ENCODE results near the gene ADAM12. TPM values are rescaled to one million over a fixed set of nuclear protein-coding genes. Genes with fewer than 3 reads are reported as not detected.
"Not testable (repeated sequence)": the region's sequence is repeated elsewhere in the genome, so short reads cannot be mapped to it uniquely, and the experiment has no call there.

Gene ADAM12
- total and polyA plus RNA-seq, 5 donors = 0.14 to 2.7 (median 1.4) TPM

GRCh38 chr10:126058104-126058503 lies 330.2 kb downstream of the ADAM12 start:
- no peak overlapping the region for H3K4me3 ChIP-seq (ENCODE audit: low read length)
- H3K4me1 ChIP-seq (ENCODE audit: control insufficient read depth, insufficient read depth, low read length) = peaks cover 2% of the 10 kb centered on the region
- WGBS = 62% methylated on average over 6 of the region's 6 CpGs
- intact Hi-C loops (cut with DNase I) = no loop called here
- H3K27me3 ChIP-seq (ENCODE audit: control insufficient read depth, insufficient read depth) = no peaks in the 10 kb centered on the region
- no peaks in the 10 kb centered on the region for H3K9me3 ChIP-seq (ENCODE audit: control insufficient read depth, low read length)
- ATAC-seq (no peak), DNase-seq (no peak)
- no peak overlapping the region for H3K27ac ChIP-seq (ENCODE audit: low read length)

DNA sequence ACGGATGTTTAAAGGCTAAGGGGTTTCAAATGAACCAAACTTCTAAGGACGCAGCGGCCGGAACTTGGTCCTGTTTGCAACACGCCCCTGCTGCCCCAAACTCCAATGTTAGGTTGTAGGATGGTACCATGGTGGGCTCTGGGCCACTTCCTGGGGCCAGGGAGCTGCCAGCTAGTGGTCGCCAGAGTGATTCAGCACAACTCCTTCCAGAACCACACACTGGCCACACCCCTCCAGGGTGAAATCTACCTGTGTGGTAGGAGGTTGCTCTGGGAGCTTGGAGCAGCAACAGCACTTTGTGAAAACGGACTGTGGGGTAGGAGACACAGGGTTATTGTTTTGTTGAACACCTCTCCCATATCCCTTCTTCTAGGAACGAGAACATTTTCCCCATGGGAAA lies 330.8 kb downstream of the ADAM12 start:
- no peak for DNase-seq
- WGBS = 91% methylated on average over 8 of the region's 8 CpGs
- no peak for ATAC-seq
- intact Hi-C loops (cut with DNase I) = no loop called here
- no peak overlapping the region for H3K4me3 ChIP-seq (ENCODE audit: low read length)
- H3K4me1 ChIP-seq (ENCODE audit: control insufficient read depth, insufficient read depth, low read length) = peaks cover 2% of the 10 kb centered on the region
- H3K9me3 ChIP-seq (ENCODE audit: control insufficient read depth, low read length) = no peaks in the 10 kb centered on the region
- H3K27me3 ChIP-seq (ENCODE audit: control insufficient read depth, insufficient read depth) = no peaks in the 10 kb centered on the region
- no peak overlapping the region for H3K27ac ChIP-seq (ENCODE audit: low read length)

GRCh38 chr10:126054191-126054590 lies 334.1 kb downstream of the ADAM12 start:
- Histone ChIP-seq H3K4me1 (ENCODE audit: control insufficient read depth, insufficient read depth, low read length) (peaks cover 7% of the 10 kb centered on the region), H3K4me3 (ENCODE audit: low read length) (no peak overlapping the region), H3K27me3 (ENCODE audit: control insufficient read depth, insufficient read depth) (no peaks in the 10 kb centered on the region), H3K9me3 (ENCODE audit: control insufficient read depth, low read length) (no peaks in the 10 kb centered on the region), H3K27ac (ENCODE audit: low read length) (no peak overlapping the region)
- ATAC-seq = no peak
- DNase-seq = no peak
- 97% methylated on average over 6 of the region's 6 CpGs for whole genome bisulfite sequencing
- intact Hi-C loops (cut with DNase I) = no loop called here

- H3K27me3 ChIP-seq (ENCODE audit: control insufficient read depth, insufficient read depth) = no peaks in the 10 kb centered on the region
- ATAC-seq (no peak), DNase-seq (no peak)
- 84% methylated on average over 2 of the region's 2 CpGs for WGBS
- H3K9me3 ChIP-seq (ENCODE audit: control insufficient read depth, low read length) = no peaks in the 10 kb centered on the region
- intact Hi-C loops (cut with DNase I) = no loop called here
- no peak overlapping the region for H3K4me3 ChIP-seq (ENCODE audit: low read length)
- H3K4me1 ChIP-seq (ENCODE audit: control insufficient read depth, insufficient read depth, low read length) = peaks cover 7% of the 10 kb centered on the region
- no peak overlapping the region for H3K27ac ChIP-seq (ENCODE audit: low read length)
Observed at GRCh38 chr10:126052171-126052570, 336.1 kb downstream of the ADAM12 start.

- H3K4me3 ChIP-seq (ENCODE audit: low read length) = no peak overlapping the region
- DNase-seq (peak; percentile 53 to 81 (median 79)), ATAC-seq (peak; percentile 92 to 95)
- WGBS = 45% methylated on average over 13 of the region's 13 CpGs
- H3K27ac ChIP-seq (ENCODE audit: low read length) = no peak overlapping the region
- H3K4me1 ChIP-seq (ENCODE audit: control insufficient read depth, insufficient read depth, low read length) = peaks cover 7% of the 10 kb centered on the region
- no peaks in the 10 kb centered on the region for H3K9me3 ChIP-seq (ENCODE audit: control insufficient read depth, low read length)
- no peaks in the 10 kb centered on the region for H3K27me3 ChIP-seq (ENCODE audit: control insufficient read depth, insufficient read depth)
- intact Hi-C loops (cut with DNase I) = no loop called here
Observed at GRCh38 chr10:126049759-126050700, 338.2 kb downstream of the ADAM12 start.

DNA sequence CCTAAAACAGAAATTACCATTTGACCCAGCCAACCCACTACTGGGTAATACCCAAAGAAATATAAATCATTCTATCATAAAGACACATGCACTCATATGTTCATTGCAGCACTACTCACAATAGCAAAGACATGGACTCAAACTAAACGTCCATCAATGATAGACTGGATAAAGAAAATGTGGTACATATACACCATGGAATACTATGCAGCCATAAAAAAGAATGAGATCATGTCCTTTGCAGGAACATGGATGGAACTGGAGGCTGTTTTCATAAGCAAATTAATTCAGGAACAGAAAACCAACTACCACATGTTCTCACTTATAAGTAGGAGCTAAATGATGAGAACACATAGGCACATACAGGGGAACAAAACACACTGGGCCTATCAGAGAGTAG lies 340.5 kb downstream of the ADAM12 start:
- intact Hi-C loops (cut with DNase I); H3K27me3 ChIP-seq (ENCODE audit: control insufficient read depth, insufficient read depth); DNase-seq; ATAC-seq; H3K9me3 ChIP-seq (ENCODE audit: control insufficient read depth, low read length); H3K4me1 ChIP-seq (ENCODE audit: control insufficient read depth, insufficient read depth, low read length); H3K27ac ChIP-seq (ENCODE audit: low read length); H3K4me3 ChIP-seq (ENCODE audit: low read length): not testable (repeated sequence)
- WGBS = 93% methylated on average over 1 of the region's 1 CpG

GRCh38 chr10:126046831-126047230 lies 341.4 kb downstream of the ADAM12 start:
- Histone ChIP-seq H3K27ac (ENCODE audit: low read length) (no peak overlapping the region), H3K9me3 (ENCODE audit: control insufficient read depth, low read length) (no peaks in the 10 kb centered on the region), H3K27me3 (ENCODE audit: control insufficient read depth, insufficient read depth) (no peaks in the 10 kb centered on the region), H3K4me3 (ENCODE audit: low read length) (no peak overlapping the region), H3K4me1 (ENCODE audit: control insufficient read depth, insufficient read depth, low read length) (peaks cover 7% of the 10 kb centered on the region)
- 50% methylated on average over 5 of the region's 5 CpGs for WGBS
- DNase-seq (no peak), ATAC-seq (no peak)
- intact Hi-C loops (cut with DNase I) = no loop called here

GRCh38 chr10:126045861-126046260 lies 342.4 kb downstream of the ADAM12 start:
- WGBS = 91% methylated on average over 3 of the region's 3 CpGs
- ATAC-seq (no peak), DNase-seq (no peak)
- H3K4me3 ChIP-seq (ENCODE audit: low read length) = no peak overlapping the region
- H3K4me1 ChIP-seq (ENCODE audit: control insufficient read depth, insufficient read depth, low read length) = peaks cover 7% of the 10 kb centered on the region
- no peaks in the 10 kb centered on the region for H3K9me3 ChIP-seq (ENCODE audit: control insufficient read depth, low read length)
- no peak overlapping the region for H3K27ac ChIP-seq (ENCODE audit: low read length)
- H3K27me3 ChIP-seq (ENCODE audit: control insufficient read depth, insufficient read depth) = no peaks in the 10 kb centered on the region
- intact Hi-C loops (cut with DNase I) = no loop called here

DNA sequence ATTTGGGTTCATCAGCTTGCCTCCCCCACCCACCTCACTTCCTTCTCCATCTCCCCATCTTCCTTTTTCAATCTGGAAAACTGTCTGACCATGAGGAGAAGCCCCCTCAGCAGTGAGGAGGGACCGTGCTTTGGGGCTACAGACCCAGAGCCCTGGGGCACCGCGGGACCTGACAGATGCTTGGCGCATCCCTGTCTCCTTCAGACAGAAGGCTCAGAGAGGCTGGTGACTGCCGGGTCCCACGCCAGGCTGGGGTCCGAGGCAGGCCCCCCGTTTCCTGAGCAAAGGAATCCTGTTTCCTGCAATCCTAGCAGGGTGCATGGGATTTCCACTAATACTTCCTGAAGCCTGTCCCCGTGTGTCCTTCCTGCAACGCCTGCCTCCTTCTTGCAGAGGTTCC lies 344.9 kb downstream of the ADAM12 start:
- ATAC-seq = no peak
- intact Hi-C loops (cut with DNase I) = no loop called here
- 77% methylated on average over 10 of the region's 10 CpGs for WGBS
- Histone ChIP-seq H3K4me3 (ENCODE audit: low read length) (no peak overlapping the region), H3K9me3 (ENCODE audit: control insufficient read depth, low read length) (no peaks in the 10 kb centered on the region), H3K27ac (ENCODE audit: low read length) (no peak overlapping the region), H3K4me1 (ENCODE audit: control insufficient read depth, insufficient read depth, low read length) (no peaks in the 10 kb centered on the region), H3K27me3 (ENCODE audit: control insufficient read depth, insufficient read depth) (no peaks in the 10 kb centered on the region)
- no peak for DNase-seq

DNA sequence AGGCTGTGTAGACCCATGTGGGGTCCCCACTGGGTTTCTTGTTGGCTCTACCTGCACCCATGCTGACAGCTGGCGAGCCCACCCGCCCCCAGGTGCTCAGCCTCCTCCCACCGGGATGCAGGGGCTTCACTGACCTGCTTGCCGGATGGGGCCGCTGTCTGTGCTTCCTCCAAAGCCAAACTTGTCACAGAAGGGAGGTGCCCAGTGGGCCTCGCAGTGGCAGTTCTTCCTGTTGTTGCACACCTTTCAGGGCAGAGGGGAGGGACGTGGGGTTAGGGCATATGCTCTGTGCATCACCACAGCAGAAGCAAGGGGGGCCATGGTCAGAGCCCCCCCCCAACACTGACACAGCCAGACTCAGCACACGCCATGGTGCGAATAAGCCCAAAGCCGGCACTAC lies 345.4 kb downstream of the ADAM12 start:
- DNase-seq (peak in 1 of 3 donors; percentile 56), ATAC-seq (no peak)
- WGBS = 90% methylated on average over 10 of the region's 10 CpGs
- no peak overlapping the region for H3K27ac ChIP-seq (ENCODE audit: low read length)
- no peak overlapping the region for H3K4me3 ChIP-seq (ENCODE audit: low read length)
- H3K9me3 ChIP-seq (ENCODE audit: control insufficient read depth, low read length) = no peaks in the 10 kb centered on the region
- intact Hi-C loops (cut with DNase I) = no loop called here
- H3K4me1 ChIP-seq (ENCODE audit: control insufficient read depth, insufficient read depth, low read length) = no peaks in the 10 kb centered on the region
- no peaks in the 10 kb centered on the region for H3K27me3 ChIP-seq (ENCODE audit: control insufficient read depth, insufficient read depth)

- peak overlapping the region; percentile 86 for H3K27ac ChIP-seq (ENCODE audit: low read length)
- WGBS = 62% methylated on average over 4 of the region's 4 CpGs
- ATAC-seq = no peak
- intact Hi-C loops (cut with DNase I) = no loop called here
- H3K9me3 ChIP-seq (ENCODE audit: control insufficient read depth, low read length) = no peaks in the 10 kb centered on the region
- H3K4me1 ChIP-seq (ENCODE audit: control insufficient read depth, insufficient read depth, low read length) = no peaks in the 10 kb centered on the region
- H3K4me3 ChIP-seq (ENCODE audit: low read length) = no peak overlapping the region
- H3K27me3 ChIP-seq (ENCODE audit: control insufficient read depth, insufficient read depth) = no peaks in the 10 kb centered on the region
- DNase-seq = no peak
Observed at GRCh38 chr10:126042354-126042753, 345.9 kb downstream of the ADAM12 start.
